Medulla oblongata (tissue), 1 donor: Measurements from ENCODE around the gene DMWD.
A peak's percentile ranks its signal among the peaks of the same experiment; 100 is the strongest.
"Not testable (repeated sequence)": the region's sequence is repeated elsewhere in the genome, so short reads cannot be mapped to it uniquely, and the experiment has no call there.

Experiments
- DNase-seq: peaks from one replicate; pipeline ENCODE4 v3.0.0-alpha.2; 2015; ENCODE audit errors: extremely low spot score

Gene DMWD

DNA sequence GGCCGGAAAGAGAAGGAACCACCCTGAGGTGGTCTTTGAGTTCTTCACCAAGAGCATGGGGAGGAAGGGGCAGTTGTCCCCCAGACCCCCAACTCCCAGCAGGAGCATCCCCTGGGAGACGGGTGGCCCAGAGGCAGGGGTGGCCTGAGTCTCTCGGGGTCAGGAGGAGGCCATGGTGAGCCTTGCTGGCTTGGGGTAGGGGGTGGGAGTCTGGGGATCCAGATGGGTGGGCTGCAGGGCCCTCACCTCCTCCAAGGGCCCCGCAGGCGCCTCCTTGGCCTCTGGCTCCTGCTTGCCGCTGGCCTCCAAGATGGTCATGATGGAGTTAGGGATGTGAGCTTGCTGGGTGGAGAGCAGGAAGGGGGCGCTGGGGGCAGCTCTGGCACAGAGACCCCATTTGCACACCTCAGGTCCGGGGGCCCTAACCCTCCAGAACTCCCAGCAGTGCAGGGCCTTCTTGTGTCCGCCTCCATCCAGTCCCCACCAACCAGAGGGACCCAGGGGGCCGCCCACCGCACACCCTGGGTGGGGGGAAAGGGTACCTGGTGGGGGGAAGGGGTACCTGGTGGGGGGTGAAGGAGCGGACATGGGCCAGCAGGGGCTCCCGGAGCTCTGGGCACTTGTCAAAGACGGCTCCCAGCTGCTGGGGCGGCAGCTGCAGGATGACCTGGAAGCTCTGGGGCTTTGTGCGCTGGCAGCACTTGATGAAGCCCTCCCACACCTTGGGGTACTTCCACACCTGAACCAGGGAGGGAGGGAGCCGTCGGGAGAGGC lies 23.8 kb upstream of the DMWD start:
- no peak for DNase-seq

DNA sequence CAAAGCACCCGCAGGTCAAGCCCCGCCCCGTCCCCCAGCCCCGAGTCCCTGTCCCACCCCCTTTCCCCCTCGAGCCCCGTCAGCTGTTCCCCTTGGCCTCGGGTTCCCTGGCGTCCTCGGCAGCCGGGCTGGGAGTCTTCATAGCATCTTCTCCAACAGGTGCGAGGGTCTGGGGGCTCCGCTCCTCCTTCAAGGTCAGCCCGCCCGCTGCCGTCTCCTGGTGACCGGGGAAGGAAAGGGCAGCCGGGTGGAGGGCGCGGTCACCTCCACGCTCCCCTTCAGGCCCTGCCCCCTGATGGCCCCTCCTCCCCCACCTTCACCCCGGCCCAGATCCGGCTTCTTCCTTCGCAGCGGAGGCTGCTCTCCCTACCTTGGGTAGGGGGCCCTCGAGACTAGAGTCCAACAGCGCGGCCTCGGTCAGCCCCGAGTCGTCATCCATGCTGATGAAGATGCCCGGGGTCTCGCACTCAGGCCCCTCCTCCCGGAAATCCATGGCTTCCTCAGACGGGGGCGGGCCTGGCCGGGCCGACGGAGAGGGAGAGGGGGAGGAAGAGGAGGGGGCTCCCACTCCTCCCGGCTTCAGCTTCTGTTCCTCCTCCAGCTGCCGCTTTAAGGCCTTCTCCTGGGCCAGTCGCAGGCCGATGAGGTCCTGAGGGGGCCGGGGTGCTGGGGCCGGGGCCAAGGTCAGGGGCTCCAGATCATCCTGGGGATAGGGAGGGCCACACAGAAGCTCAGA lies 23.0 kb upstream of the DMWD start:
- DNase-seq, result no peak

DNA sequence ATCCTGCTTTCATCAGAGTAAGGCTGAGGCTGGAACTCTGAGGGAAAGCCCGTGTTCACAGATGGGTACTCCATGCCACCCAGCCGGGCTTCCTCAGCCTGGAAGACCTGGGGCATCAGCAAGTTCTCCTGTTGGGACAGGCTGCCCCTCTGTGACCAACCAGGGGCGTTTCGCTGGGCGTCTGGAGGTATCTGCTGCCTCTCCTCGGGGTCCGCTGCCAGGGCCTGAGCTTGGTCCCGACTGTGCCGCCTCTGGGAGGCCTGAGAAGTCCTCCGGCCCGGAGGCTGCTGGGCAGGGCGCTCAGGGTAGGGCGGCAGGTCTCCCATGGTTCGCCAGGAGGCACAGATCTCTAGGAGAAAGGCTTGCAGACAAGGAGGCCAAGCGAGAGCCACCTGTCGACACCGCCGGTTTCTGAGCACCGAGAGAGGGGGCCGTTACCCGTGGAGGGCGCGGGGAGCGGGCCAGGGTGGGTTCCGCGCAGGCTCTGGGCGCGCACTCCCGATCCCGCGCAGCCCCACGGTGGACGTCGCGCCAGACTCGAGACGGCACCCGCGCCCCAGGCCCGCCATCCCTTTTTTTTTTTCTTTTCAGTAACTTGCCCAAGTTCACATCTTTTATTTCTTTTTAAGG lies 22.3 kb upstream of the DMWD start, which contains the start of gene RSPH6A:
TSS of gene RSPH6A (minus strand) at position 458 of the 630 bp plus-strand sequence. CDS start at position 326, 132 bp downstream.
- no peak for DNase-seq

DNA sequence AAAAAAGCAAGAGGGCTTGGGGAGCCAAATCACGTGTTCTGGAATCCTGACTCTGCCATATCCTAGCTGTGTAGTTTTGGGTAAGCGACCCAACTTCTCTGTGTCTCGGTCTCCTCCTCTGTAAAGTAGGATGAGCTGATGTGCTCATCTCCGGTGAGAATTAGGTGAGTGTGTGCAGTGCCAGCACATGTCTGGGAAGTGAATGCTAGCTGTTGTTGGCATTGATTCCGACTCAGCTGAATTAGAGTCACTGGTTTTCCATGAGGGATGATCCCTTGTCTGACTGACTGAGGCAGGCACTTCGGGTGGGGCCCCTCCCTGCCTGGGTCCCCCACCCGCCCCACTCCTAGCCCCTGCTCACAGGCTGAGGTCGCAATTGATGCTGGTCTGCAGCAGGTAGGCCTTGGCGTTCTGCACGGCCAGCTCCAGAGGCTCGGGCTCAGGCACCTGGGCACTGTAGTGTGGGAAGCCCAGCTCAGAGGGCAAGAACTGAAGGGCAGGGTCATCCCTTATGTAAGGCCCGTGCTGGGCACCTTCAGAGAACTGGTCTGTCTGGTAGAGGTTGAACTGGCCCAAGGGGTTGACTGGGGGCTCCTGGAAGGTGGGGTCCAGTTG lies 21.6 kb upstream of the DMWD start:
- no peak for DNase-seq

DNA sequence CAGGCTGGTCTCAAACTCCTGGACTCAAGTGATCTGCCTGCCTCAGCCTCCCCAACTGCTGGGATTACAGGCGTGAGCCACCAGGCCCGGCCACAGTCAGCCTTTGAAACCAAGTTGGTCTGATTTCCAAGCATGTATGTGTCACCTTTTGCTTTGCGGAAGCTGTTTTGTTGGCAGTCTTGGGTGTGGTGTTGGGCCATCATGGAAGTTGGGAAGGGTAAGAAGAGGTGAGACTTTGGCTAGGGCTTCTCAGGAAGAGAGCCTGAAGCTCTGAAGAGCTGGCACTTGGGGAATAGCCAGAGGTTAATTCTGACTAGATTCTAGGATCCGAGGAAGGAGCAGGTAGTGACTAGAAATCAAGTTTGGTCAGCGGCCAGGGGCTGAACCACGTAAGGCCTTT lies 19.7 kb upstream of the DMWD start:
- DNase-seq, result no peak

DNA sequence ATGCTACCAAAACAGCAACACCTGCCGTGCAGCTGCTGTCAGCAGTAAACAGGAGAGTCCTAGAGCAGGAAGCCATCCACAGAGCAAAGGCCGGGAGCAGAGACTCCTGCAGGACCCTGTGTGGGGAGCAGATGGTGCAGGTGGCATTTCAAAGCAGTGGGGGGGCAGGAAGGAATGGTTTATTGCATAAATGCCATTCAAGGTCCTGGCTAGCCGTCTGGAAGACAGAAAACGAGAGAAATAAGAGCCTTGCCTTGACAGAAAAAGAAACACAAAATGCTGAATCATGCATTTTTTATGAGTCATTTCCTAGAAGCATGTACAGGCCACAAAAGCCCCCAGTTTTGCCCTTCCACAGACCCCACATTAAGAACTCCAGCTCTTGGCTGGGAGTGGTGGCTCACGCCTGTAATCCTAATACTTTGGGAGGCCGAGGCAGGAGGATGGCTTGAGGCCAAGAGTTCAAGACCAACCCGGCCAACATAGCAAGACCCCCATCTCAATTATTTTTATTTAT lies 17.1 kb upstream of the DMWD start:
- no peak for DNase-seq

DNA sequence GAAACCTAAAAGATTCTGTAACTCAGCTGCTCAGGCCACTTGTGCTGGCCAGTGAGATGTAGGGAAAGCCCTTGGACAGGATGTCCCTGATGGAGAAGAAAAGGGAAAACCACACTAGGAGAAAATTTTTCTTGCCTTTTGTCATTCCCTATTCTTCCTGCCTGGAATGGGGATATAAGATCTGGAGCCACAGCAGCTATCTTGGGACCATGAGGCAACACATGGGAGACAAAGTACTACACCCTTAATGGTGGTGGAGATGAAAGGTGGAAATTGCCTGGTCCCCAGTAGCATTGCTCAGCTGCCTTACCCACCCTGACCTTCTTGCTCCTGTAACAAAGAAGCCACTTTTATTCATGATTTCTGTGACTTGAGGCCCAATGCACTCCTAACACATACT lies 13.1 kb upstream of the DMWD start:
- DNase-seq, result no peak

DNA sequence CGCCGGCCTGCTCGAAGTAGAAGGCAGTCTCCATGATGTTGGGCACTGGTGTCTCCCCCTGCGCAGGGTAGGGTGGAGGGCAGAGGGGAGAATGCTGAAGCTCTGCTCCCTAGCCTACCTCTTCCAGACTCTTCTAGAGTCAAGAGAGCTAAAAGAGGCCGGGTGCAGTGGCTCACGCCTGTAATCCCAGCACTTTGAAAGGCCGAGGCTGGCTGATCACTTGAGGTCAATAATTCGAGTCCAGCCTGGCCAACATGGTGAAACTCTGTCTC lies 12.2 kb upstream of the DMWD start:
- DNase-seq, result no peak

DNA sequence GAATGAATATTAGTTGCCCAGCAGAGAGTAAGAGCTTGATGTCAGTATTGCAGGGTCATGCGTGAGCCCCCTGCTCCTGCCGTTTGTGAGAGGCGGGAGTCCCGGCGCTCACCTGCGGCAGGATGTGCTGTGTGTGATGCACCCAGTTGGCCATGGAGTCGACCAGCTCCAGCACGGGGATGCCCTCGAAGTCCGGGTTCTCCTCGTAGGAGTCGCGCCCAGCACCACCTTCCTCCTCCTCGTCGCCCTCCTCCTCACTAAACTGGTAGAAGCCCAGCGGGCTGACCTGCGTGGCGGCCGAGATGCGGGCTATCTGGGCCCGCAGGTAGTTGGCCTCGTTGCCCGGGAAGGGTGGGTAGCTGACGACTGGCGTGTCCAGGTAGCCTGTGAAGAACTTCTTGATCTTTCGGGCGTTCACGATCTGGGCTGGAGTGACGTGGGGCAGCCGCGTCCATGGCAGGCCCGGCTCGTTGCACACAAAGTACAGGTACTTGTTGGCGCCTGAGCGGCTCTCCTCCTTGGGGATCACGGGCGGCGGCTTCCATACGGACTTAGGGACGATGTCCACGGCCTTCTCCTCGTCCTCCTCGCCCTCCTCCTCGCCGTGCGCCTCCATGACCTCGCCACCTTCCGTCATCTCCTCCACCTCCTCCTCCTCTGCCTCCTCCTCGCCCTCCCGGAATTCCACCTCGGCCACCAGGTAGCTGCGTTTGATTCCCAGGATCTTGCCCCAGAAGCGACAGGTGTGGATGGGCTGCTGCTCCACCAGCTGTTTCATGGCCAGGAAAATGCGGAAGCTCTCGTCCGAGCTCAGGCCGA lies 11.7 kb upstream of the DMWD start:
- no peak for DNase-seq

DNA sequence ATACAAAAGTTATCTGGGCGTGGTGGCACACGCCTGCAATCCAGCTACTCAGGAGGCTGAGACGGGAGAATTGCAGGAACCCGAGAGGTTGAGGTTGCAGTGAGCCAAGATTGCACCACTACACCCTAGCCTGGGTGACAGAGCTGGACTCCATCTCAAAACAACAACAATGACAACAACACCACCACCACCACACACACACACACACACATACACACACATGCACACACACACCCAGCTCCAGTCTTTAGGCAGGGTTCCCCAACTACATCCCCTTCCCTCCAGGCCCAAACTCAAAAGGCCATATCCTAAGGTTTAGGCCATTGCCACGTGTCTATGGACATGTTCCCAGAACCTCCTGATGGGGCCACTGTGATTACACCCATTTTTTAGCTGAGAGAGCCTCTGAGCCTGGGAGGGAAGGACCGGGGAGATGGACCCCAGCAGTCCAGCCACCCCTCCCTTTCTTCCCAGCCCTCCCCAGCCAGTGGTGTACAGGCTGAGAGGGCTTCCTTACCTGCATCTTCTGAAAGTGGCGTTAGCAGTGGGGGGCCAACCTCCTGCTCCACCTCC lies 9.0 kb upstream of the DMWD start:
- no peak for DNase-seq

DNA sequence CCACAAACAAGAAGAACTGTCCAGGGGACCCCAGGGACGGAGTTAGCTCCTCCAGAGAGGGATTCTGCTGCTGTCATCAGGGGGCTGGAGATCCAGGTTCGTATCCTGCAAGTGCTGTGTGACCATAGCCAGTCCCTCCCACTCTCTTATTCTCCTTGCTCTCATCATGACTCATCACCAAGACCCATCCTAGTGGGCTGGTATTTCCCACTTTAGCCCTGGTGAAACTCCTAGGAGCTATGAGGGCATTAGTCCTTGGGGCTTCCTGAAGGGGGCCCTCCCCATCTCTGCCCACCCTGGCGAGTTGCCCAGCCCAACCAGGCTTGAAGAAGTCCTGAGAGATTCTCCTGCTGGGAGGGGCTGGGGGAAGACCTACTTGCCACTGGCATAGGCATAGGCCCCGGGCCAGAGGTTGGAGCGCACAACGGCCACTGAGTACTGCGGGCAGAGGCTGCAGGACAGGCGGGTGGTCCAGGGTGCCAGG lies 7.5 kb upstream of the DMWD start:
- DNase-seq, result no peak

DNA sequence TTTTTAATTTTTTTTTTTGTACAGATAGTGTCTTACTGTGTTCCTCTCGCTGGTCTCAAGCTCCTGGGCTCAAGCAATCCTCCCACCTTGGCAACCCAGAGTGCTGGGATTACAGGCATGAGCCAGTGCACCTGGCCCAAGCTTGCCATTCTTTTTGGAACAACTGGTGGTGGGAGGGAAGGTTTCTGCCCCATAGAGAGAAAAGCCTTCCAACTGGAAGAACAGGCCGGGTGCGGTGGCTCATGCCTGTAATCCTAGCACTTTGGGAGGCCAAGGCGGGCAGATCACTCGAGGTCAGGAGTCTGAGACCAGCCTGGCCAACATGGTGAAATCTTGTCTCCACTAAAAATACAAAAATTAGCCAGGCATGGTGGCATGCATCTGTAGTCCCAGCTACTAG lies 6.9 kb upstream of the DMWD start:
- not testable (repeated sequence) for DNase-seq

DNA sequence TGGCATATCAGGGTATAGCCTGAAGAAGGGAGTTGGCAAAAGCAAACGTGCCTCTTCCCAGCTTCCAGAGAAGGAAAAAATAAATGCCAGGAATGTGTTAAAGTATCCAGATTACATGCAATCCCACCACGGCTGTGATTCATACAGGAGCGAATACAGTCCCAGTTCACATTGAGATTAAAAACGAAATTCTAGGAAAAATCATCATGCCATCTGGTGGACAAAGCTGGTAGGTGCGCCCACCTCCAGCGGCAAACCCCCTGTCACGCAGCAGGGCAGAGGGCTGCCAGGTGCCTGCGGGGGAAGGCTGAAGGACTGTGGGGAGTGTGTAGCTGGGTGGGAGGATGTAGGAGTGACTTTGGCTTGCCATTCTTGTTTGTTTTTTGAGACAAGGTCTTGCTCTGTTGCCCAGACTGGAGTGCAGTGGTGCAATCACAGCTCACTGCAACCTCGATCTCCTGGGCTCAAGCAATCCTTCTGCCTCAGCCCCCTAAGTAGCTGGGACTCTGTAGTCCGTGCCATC lies 6.4 kb upstream of the DMWD start:
- peak; percentile 59 for DNase-seq

DNA sequence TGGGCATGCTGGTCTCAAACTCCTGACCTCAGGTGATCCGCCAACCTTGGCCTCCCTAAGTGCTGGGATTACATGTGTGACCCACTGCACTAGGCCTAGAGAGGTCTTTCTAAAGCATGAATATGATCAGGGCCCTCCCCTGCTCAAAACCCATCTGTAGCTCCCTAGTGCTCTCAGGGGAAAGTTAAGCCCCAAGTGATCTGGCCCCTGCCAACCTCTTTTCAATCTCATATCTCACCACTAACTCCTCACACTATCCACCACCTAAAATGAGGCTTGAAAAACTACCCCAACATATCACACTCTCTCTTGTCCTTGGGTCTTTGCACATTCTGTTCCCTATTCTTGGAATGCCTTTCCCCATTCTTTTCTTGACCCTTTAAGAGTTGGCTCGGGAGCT lies 2.0 kb upstream of the DMWD start:
- no peak for DNase-seq

DNA sequence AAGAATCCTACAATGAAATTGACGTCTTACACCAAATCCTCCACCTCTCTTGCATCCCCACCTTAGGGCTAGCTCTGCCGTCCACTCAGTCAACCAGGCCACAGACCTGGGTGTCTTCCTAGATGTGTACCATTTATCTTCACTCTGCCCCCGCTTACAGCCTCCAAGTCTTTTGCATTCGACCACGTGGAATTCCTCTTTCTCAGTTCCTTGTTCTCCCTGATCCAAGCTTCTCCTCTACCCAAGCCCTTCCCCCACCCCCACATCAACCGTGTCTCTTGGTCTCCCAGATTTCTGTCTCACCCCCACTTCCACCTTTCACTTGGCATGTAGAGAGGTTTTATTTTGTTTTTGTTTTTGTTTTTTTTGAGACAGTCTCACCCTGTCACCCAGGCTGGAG lies 1.2 kb upstream of the DMWD start:
- DNase-seq, result no peak

DNA sequence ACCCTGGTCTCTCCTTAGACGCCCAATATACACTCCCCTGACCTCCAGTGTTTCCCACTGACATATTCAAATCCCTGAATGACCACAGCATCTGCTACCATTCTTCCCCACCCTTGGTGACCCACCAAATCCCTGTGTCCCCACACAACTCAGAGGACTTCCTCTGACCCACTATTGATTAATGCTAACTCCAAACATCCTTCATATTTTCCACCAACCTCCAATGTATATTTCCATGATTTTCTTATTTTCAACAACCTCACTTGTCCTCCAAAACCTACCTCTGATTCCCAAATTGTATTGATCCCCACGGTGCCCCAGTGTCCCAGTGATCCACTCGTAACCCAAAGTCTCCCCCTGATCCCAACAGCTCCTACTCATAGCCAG lies 526 bp upstream of the DMWD start:
- no peak for DNase-seq

DNA sequence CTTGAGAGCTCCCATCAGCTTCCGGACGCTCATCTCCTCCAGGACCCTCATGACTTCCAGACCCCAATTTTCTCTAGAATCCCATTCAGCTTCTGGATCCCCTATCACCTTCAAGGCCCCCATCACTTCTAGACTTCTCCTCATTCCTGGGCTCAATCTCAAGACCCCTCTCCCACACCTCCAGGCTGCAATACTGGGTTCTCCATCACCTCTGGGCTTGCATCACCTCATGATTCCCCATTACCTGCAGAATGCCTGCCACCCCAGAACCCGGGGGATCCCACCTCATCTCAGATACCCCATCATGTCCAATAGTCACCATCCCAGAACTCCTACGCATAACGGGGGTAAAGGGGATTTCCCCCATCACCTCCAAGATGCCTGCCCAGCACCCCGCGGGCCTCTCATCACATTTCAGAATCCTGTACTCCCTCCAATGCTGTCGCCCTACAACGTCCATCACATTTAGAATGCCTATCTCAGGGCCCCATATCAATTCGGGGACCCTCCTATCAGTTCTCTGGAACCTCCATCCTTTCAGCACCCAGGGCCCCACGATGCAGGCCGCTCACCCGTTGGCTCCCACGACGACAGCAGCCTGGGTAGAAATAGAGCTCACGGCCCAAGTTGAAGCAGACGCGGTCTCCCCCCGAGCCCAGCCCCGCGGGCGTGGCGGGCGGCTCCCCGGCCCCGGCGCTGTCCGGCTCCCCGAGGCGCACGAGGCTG lies 738 bp downstream of the DMWD start:
- DNase-seq, result no peak

DNA sequence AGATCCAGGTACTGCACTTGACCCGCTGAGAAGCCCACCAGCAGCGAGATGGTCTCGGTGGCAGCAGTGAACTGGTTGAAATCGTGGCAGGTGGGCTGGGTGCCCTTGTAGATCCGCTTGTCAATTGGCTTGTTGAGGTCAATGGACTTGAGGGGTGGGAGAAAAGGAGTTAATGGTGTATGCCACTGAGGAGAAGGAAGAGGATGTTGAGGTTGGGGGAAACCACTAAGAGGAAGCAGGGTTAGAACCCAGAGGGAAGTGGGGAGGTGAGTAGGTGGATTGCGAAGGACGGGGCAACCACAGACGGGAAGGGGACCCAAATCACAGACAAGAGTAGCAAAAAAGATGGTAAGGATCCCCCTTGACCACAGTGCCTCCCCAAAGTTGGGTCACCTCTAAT lies 1.7 kb downstream of the DMWD start:
- peak; percentile 65 for DNase-seq

DNA sequence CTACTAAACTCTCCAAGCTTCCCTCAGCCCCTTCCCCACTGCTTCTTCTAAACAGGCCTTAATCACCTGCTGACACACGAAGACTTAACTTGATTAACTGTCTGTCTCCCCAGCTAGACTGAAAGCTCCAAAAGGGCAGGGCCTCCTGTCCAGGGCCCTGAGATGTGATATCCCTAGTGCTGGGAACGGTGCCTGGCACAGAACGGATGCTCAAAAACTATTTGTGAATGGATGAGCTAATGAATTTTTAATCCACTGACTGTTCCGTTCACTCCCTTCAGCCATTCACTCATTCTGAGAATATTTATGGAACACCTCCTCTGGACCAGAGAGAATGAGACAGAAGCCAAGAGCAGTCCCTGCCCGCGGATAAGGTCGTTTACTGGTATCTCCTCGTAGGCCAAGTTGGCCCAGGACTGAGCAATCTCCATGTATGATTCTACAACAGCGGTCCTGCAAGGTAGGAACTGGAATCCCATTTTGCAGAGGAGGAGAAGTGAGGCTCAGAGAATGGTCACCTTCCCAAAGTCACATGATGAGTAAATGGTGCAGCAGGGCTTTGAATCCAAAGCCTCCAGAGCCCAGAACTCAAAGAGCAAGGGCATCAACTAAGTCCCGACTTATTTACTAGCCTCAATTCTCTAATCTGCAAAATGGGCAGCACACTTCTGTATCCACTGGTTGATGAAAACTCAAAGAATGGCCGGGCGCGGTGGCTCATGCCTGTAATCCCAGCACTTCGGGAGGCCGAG lies 3.4 kb downstream of the DMWD start:
- no peak for DNase-seq

DNA sequence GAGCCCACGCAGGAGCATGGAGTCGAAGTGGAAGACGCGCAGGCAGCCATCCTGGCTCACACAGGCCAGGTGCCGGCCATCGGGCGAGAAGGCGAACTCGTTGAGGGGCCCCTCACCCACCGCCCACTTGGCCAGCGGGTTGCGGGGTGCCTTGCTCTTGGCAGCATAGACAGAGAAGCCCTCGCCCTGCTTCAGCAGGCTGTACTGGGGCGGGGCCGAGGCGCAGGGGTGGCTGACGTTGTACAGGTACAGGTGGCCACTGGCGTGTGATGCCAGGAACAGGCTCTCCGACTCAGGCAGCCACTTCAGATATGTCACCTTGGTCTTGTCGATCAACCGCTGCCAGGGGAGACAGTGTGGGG lies 6.1 kb downstream of the DMWD start:
- no peak for DNase-seq
